HL-60 (cell line): ENCODE measurements around the gene TEDC2.
A peak's percentile ranks its signal among the peaks of the same experiment; 100 is the strongest.

ENCODE experiments used
- DNase-seq, 2 experiments: peaks; one replicate each; pipeline ENCODE4 v3.0.0-alpha.2; 2010 to 2020; ENCODE audit warnings: low read depth in 1 of 2, low spot score in 1 of 2
- H3K27ac ChIP-seq: fragments of 250-450 bp; sonication (Bioruptor Pico); replicated peaks from 2 replicates; pipeline ENCODE4 v1.5.1; 2020; ENCODE audit warnings: mild to moderate bottlenecking, moderate library complexity
- H3K27me3 ChIP-seq: fragments of 250-450 bp; sonication (Bioruptor Pico); 2 replicates; pipeline ENCODE4 v1.5.1; 2021; ENCODE audit warnings: mild to moderate bottlenecking, moderate library complexity; ENCODE audit not compliant: insufficient read depth, poor library complexity, severe bottlenecking
- H3K4me3 ChIP-seq: replicated peaks from 2 replicates; pipeline ENCODE4 v1.5.1; 2011; ENCODE audit warnings: mild to moderate bottlenecking, control low read depth, low read length; ENCODE audit not compliant: insufficient read depth
- CTCF ChIP-seq: IDR thresholded peaks from one replicate; pipeline ENCODE4 v1.5.1; 2011; ENCODE audit warnings: low read length, control low read depth, inconsistent platforms; ENCODE audit not compliant: insufficient read depth
- GABPA ChIP-seq: IDR thresholded peaks from 2 replicates; pipeline ENCODE4 v1.6.1; 2012; ENCODE audit warnings: low read depth
- POLR2AphosphoS5 ChIP-seq: IDR thresholded peaks from 2 replicates; pipeline ENCODE4 v1.6.1; 2012; ENCODE audit warnings: low read depth
- REST ChIP-seq: IDR thresholded peaks from 2 replicates; pipeline ENCODE4 v1.6.1; 2012; ENCODE audit warnings: low read depth; ENCODE audit not compliant: insufficient replicate concordance
- SPI1 ChIP-seq: IDR thresholded peaks from 2 replicates; pipeline ENCODE4 v1.6.1; 2012; ENCODE audit warnings: low read depth, mild to moderate bottlenecking, borderline replicate concordance

The TEDC2 gene

GRCh38 chr16:2501946-2502895 lies 42.3 kb downstream of the TEDC2 start:
- H3K27me3 ChIP-seq, result no peaks in the 10 kb centered on the region
- TF ChIP-seq SPI1 (no peak), POLR2AphosphoS5 (no peak), REST (no peak), CTCF (no peak), GABPA (no peak)
- H3K27ac ChIP-seq, result no peak overlapping the region
- H3K4me3 ChIP-seq, result no peak overlapping the region
- no peak for DNase-seq

GRCh38 chr16:2505695-2506094 lies 45.8 kb downstream of the TEDC2 start:
- Histone ChIP-seq H3K4me3 (no peak overlapping the region), H3K27me3 (no peaks in the 10 kb centered on the region), H3K27ac (no peak overlapping the region)
- TF ChIP-seq GABPA (no peak), REST (no peak), SPI1 (no peak), POLR2AphosphoS5 (no peak), CTCF (no peak)
- no peak for DNase-seq

- TF ChIP-seq CTCF (no peak), SPI1 (peak; percentile 64; the same call in 1 of the 2 replicates), POLR2AphosphoS5 (no peak)
- Histone ChIP-seq H3K4me3 (no peak overlapping the region), H3K27me3 (no peaks in the 10 kb centered on the region), H3K27ac (peak overlapping the region; percentile 78)
- peak; percentile 79 to 87 for DNase-seq
Observed at GRCh38 chr16:2507052-2507659, 47.2 kb downstream of the TEDC2 start.
